Measurements from ENCODE around the gene FRMD4A. TPM values are rescaled to one million over a fixed set of nuclear protein-coding genes. Genes with fewer than 3 reads are reported as not detected.

The FRMD4A gene
- total RNA-seq, 1 experiment from 2014 or later = 18.3 TPM

DNA sequence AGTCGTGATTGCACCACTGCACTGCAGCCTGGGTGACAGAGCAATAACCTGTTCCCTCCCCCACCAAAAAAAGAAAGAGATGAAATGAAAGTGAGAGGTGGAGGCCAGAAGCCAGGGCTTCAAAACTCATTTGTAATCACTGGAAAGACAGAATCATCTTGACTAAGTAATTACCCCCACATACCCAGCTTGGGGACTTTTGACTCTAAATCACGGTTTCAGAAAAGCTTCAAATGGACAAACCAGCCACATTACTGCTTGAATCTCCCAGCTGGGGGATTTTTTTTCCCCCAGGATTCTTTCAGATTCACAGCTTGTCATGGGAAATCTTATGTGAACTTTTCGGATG, 361.0 kb downstream of the FRMD4A start:
- CTCF ChIA-PET = no interaction called here
- H3K27ac ChIP-seq = no peak overlapping the region
- intact Hi-C loops (cut with micrococcal nuclease; ENCODE audit: unreplicated experiment) = no loop called here
- H3K36me3 ChIP-seq (ENCODE audit: low read depth) = no peaks in the 10 kb centered on the region
- no TSS peak for BruUV-seq (replicated peaks)
- H3K27me3 ChIP-seq (ENCODE audit: insufficient read depth, low read depth) = no peaks in the 10 kb centered on the region
- H3K4me2 ChIP-seq = no peak overlapping the region
- H2AFZ ChIP-seq = no peak overlapping the region
- H3F3A ChIP-seq (ENCODE audit: insufficient read depth, low read depth) = no peaks in the 10 kb centered on the region
- no peak for DNase-seq
- H3K9me3 ChIP-seq (ENCODE audit: insufficient read depth, low read depth) = no peaks in the 10 kb centered on the region
- H3K79me2 ChIP-seq (ENCODE audit: low read depth) = no peaks in the 10 kb centered on the region
- no peak overlapping the region for H3K4me3 ChIP-seq
- H3K4me1 ChIP-seq (replicated peaks; ENCODE audit: insufficient read depth) = no peaks in the 10 kb centered on the region
- H4K20me1 ChIP-seq (ENCODE audit: insufficient read depth) = no peaks in the 10 kb centered on the region
- TF ChIP-seq, protein P1, sequence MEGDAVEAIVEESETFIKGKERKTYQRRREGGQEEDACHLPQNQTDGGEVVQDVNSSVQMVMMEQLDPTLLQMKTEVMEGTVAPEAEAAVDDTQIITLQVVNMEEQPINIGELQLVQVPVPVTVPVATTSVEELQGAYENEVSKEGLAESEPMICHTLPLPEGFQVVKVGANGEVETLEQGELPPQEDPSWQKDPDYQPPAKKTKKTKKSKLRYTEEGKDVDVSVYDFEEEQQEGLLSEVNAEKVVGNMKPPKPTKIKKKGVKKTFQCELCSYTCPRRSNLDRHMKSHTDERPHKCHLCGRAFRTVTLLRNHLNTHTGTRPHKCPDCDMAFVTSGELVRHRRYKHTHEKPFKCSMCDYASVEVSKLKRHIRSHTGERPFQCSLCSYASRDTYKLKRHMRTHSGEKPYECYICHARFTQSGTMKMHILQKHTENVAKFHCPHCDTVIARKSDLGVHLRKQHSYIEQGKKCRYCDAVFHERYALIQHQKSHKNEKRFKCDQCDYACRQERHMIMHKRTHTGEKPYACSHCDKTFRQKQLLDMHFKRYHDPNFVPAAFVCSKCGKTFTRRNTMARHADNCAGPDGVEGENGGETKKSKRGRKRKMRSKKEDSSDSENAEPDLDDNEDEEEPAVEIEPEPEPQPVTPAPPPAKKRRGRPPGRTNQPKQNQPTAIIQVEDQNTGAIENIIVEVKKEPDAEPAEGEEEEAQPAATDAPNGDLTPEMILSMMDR (conservative IDR thresholded peaks at IDR 0.05) = no peak
- no peak for TF ChIP-seq EZH2 (IDR thresholded peaks at IDR 0.05; ENCODE audit: low read depth)
- POLR2A ChIA-PET (ENCODE audit: unreplicated experiment) = no interaction called here
- no peaks in the 10 kb centered on the region for H3K9me2 ChIP-seq (ENCODE audit: insufficient read depth)

DNA sequence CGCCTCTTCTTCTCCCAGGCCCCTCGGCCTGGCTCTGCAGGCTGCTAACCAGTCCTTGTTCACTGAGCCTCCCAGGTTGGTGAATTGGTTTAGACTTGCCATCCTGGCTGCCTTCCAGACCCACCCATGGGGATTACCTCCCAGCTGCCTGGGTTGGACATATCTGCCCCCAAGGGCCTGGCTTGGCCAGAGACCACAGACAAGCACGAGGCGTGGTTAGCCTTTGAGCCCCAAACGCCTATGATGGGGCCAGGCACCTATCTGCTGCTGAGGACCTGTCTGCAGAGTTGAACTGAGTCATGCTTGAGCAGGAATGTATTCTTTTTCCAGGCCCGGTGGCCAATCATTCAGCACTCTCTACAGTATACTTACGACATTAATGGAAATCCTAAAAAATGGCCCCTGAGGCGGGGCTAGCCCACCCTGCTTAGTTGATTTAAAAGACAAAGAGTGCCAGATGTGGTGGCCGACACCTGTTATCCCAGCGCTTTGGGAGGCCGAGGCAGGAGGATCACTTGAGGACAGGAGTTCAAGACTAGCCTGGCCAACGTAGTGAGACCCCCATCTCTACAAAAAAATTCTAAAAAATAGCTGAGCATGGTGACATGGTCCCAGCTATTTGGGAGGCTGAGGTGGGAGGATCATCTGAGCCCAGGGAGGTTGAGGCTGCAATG, 361.5 kb downstream of the FRMD4A start:
- Histone ChIP-seq H3K4me3 (no peak overlapping the region), H3F3A (ENCODE audit: insufficient read depth, low read depth) (no peaks in the 10 kb centered on the region), H3K4me2 (no peak overlapping the region), H2AFZ (no peak overlapping the region), H4K20me1 (ENCODE audit: insufficient read depth) (no peaks in the 10 kb centered on the region), H3K9me3 (ENCODE audit: insufficient read depth, low read depth) (no peaks in the 10 kb centered on the region), H3K27ac (no peak overlapping the region), H3K36me3 (ENCODE audit: low read depth) (no peaks in the 10 kb centered on the region), H3K27me3 (ENCODE audit: insufficient read depth, low read depth) (no peaks in the 10 kb centered on the region), H3K4me1 (replicated peaks; ENCODE audit: insufficient read depth) (no peaks in the 10 kb centered on the region), H3K79me2 (ENCODE audit: low read depth) (no peaks in the 10 kb centered on the region), H3K9me2 (ENCODE audit: insufficient read depth) (no peaks in the 10 kb centered on the region)
- DNase-seq = peak; percentile 54 to 64
- intact Hi-C loops (cut with micrococcal nuclease; ENCODE audit: unreplicated experiment) = no loop called here
- CTCF ChIA-PET = no interaction called here
- POLR2A ChIA-PET (ENCODE audit: unreplicated experiment) = no interaction called here
- no TSS peak for BruUV-seq (replicated peaks)
- no peak for TF ChIP-seq EZH2 (IDR thresholded peaks at IDR 0.05; ENCODE audit: low read depth)
- TF ChIP-seq, protein P1 (conservative IDR thresholded peaks at IDR 0.05) = no peak

DNA sequence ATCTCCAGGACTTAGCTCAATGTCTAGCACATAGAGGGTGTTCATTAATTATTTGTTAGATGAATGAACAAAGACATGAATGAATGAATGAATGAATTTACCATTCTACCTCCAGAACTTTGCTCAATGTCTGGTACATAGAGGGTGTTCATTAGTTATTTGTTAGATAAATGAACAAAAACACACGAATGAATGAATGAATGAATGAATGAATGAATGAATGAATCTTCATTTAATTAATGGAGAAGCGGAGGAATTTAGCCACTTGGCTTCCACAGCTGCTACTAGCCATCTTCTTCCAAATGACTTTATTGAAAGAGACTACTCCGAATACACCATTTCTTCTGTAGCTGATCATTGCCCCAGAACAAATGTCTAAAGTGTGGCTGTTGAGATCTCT, 368.9 kb downstream of the FRMD4A start:
- intact Hi-C loops (cut with micrococcal nuclease; ENCODE audit: unreplicated experiment) = no loop called here
- TF ChIP-seq, protein P1 (conservative IDR thresholded peaks at IDR 0.05) = no peak
- no peak for TF ChIP-seq EZH2 (IDR thresholded peaks at IDR 0.05; ENCODE audit: low read depth)
- H3K27ac ChIP-seq = no peak overlapping the region
- H4K20me1 ChIP-seq (ENCODE audit: insufficient read depth) = no peaks in the 10 kb centered on the region
- ChIA-PET POLR2A (ENCODE audit: unreplicated experiment) (no interaction called here), CTCF (no interaction called here)
- H3K9me2 ChIP-seq (ENCODE audit: insufficient read depth) = no peaks in the 10 kb centered on the region
- H3K79me2 ChIP-seq (ENCODE audit: low read depth) = no peaks in the 10 kb centered on the region
- H3F3A ChIP-seq (ENCODE audit: insufficient read depth, low read depth) = no peaks in the 10 kb centered on the region
- no peaks in the 10 kb centered on the region for H3K9me3 ChIP-seq (ENCODE audit: insufficient read depth, low read depth)
- no peak for DNase-seq
- H3K4me3 ChIP-seq = no peak overlapping the region
- H3K36me3 ChIP-seq (ENCODE audit: low read depth) = no peaks in the 10 kb centered on the region
- H3K4me1 ChIP-seq (replicated peaks; ENCODE audit: insufficient read depth) = no peaks in the 10 kb centered on the region
- no peak overlapping the region for H2AFZ ChIP-seq
- BruUV-seq (replicated peaks) = no TSS peak
- H3K27me3 ChIP-seq (ENCODE audit: insufficient read depth, low read depth) = no peaks in the 10 kb centered on the region
- no peak overlapping the region for H3K4me2 ChIP-seq
